CD4-positive, alpha-beta T cell treated with Interleukin-6 at 100 ng/mL for 8 hours (primary cell): Measurements from ENCODE around the gene ARHGAP10.
"Not testable (repeated sequence)": the region's sequence is repeated elsewhere in the genome, so short reads cannot be mapped to it uniquely, and the experiment has no call there.

Experiments
- DNase-seq: peaks from one replicate; pipeline ENCODE4 v3.0.0-alpha.2; 2020; ENCODE audit warnings: mixed read lengths, low spot score

ARHGAP10 gene

GRCh38 chr4:147991543-147992283, 259.8 kb downstream of the ARHGAP10 start:
- DNase-seq, result no peak

DNA sequence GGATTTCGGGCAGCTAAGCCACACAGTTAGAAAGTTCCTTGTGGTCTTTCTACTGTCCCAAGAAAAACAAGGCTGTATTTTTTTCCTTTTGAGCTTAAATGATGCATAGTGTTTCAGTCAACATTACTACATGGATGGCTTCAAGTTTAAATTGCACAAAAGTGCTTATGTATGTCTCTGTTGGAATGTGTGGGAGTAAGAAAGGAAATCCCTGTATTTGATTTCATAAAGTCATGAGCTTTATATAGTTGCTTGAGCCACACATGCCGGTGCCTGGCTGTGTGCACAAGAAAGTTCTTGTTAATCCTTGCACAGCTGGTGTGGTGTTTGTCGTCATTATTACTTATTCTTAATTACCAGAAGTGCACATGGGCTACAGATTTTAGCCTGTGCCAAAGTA, 262.2 kb downstream of the ARHGAP10 start:
- no peak for DNase-seq

- DNase-seq, result no peak
These were observed 262.9 kb downstream of the ARHGAP10 start for GRCh38 chr4:147994491-147995385.

- DNase-seq, result no peak
These were observed 265.0 kb downstream of the ARHGAP10 start for GRCh38 chr4:147996859-147997258.

DNA sequence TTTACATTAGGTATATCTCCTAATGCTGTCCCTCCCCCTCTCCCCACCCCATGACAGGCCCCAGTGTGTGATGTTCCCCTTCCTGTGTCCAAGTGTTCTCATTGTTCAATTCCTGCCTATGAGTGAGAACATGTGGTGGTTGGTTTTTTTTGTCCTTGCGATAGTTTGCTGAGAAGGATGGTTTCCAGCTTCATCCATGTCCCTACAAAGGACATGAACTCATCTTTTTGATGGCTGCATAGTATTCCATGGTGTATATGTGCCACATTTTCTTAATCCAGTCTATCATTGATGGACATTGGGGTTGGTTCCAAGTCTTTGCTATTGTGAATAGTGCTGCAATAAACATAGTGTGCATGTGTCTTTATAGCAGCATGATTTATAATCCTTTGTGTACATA, 268.1 kb downstream of the ARHGAP10 start:
- DNase-seq, result not testable (repeated sequence)

DNA sequence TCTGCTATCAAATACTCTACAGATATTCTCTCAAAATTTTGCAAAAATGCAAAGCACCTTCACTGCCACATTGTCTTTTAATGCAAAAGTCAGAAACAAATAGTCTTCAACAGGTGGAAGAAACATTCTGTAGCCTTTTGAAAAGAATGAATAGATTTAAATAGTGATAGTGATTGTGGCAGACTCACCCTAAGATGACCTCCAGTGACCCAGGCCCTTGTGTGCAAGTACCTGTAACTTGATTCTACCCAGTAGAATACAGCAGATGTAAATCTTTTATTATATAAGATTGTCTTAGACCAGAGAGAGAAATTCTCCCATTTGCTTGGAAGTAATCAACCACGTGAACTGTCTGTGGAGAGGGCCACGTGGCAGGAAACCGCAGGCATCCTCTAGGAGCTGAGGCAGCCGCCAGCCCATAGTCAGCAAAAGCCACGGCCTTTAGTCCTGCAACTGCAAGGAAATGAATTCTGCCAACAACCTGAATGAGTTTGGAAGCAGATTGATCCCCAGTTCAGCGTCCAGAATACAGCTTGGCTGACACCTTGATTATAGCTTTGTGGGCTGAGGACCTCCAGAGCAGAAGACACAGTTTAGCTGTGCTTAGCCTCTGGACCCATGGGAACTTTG, 272.5 kb downstream of the ARHGAP10 start:
- peak; percentile 8 for DNase-seq

GRCh38 chr4:148006001-148006400, 274.1 kb downstream of the ARHGAP10 start:
- DNase-seq, result no peak

- DNase-seq, result no peak
These were observed 275.4 kb downstream of the ARHGAP10 start for GRCh38 chr4:148007314-148007760.

- no peak for DNase-seq
These were observed 275.9 kb downstream of the ARHGAP10 start for GRCh38 chr4:148007792-148008191.

DNA sequence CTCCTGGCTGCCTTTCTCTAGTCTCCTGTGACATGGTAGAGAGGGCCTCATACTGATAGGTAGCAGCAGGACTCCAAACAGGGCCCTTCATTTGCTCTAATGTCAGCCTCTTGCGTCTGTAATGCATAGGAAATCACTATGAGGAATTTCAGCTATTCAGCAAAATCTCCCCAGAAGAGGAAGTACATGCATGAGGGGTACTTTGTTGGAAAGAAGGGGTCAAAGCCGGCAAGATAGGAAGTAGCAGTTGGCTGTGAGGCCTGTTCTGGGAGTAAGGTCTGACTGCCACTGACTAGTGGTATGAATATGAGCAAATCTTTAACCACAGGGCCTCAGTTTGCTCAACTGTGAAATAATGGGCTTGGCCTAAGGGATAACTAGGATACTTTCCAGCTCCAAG, 283.2 kb downstream of the ARHGAP10 start:
- DNase-seq, result no peak

- DNase-seq, result no peak
These were observed 283.6 kb downstream of the ARHGAP10 start for GRCh38 chr4:148015468-148015867.

GRCh38 chr4:148016063-148016637, 284.3 kb downstream of the ARHGAP10 start:
- no peak for DNase-seq

DNA sequence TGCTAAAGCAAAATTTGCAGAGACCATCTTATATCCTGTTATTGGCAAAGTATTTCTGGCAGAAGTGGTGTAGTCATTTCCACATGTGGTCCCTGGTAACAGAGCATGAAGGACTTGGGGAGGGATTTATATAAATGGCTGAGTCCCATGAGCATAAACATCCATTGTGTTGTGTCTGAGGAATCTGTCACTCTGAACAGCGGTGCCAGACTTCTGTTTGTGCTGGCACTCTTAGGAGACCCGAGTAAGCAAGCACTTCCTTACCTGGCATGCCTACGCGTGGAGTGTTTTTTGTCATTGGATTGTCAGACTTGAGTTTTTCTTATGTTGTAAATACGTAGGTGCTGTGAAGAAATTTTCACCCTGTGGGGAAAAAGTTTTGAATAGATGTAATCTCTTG, 285.9 kb downstream of the ARHGAP10 start:
- DNase-seq, result no peak

- no peak for DNase-seq
These were observed 289.8 kb downstream of the ARHGAP10 start for GRCh38 chr4:148021686-148022085.

DNA sequence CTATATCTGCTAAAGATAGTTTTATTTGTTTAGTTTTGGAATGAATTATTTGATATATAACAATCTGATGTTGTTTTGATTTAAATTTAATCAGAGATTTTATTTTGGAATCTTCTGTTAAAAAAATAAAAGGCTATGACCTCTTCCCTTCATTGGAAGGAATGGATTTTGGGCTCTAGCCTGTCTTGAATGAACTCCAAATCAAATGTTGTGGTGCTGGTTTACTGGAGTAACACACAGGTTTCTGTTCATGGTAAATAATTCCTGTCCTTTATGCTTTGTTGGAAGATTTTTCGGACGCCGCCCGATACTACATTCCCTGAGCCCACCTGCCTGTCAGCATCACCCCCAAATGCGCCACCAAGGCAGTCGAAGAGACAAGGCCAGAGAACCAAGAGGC, 291.1 kb downstream of the ARHGAP10 start:
- no peak for DNase-seq

DNA sequence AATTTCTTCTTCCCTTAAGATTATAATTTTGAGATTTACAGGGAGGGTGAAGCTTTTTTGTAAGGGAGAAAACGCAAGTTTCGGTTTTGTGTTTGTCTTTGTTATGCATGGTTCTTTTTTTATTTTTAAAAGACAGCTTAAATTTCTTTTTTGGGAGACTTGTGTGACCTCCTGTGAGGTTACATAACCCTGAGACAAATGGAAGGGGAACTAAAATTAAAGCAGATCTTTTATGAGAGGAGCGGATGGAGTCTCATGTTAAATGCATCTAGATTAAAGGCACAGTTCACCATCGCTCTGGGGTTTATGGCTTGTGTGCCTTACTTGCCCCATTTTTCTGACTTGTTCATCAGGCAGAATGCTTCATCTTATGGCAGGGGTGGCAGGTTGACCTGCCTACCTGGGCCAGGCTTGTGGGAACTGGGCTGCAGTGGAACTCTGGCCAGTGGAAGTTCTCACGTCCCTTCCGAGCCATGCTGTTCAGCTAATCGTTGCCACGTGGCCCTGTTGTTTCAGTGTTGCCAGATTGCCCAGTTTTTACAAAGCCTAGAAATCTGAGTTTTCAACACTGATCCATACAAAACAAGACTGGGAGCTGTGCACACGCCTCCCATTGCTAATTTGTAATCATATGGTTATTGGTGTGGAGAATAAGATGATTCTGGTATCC, 291.8 kb downstream of the ARHGAP10 start:
- DNase-seq, result no peak

- DNase-seq, result no peak
These were observed 294.1 kb downstream of the ARHGAP10 start for GRCh38 chr4:148025981-148026380.

DNA sequence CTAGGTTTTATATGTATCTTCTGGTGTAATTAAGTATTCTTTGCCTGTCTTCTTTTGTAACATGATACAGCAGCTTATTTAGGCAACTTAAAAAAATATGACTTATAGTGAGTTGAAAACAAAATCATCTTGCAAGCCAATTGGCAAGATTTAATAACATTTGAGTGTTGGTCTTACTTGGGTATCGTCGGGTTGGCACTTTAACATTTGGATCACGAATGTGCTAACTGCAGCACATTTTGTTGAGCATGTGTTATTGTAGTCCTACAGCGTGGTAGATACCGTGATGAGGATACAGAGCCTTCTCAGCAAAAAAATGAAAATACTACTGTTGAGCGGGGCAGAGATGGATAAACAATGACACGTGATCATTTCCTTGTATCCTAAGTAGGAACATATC, 295.3 kb downstream of the ARHGAP10 start:
- no peak for DNase-seq

DNA sequence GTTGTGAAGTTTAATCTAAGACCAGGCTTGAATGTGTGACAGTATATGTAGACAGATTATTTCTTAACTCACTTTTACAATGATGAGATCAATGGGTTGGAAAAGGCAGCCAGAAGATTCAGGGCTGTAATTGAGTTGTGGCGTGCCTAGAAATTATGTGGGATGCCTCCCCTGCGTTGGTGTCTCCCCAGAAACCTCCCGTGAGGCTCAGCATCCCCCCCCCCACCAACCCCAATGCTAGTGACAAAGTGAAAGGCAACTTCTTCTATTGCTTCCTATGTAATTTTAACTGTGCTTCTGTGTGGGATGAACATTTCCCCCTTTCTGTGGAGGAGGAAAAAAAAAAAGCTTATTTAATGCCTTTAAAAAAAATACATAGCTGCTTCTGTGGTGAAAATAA, 297.9 kb downstream of the ARHGAP10 start:
- no peak for DNase-seq

DNA sequence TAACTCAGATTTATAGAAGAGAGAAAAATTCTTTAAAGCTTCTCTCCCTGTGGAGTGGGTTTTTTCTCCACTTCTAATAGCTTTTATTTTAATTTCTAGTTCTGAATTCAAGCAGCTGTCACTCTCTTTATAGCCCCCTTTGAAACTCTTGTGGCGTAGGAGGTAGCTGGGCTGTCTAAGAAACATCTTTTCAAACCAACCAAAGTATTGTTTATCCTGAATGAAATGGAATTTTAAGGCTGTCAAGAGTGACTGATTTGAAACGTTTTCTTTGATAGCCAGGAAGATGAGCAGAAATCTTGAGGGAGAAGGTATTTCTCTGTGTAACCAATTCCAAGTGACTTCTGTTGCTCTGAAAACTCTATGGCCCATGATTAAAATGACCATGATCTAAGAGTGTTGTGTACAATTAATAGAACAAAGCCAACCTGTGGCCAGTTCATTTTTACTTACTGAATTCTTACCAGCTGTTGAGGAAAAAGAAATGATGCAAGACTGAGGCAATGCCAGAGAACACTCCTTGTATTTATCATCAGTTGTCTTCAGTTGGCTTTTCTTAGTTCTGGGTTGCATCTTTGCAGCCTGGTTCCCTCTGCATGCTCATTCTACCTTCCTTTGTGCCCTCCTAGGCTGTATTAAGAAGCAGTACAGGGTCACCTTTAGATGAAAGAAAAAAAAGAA, 298.4 kb downstream of the ARHGAP10 start:
- DNase-seq, result no peak

DNA sequence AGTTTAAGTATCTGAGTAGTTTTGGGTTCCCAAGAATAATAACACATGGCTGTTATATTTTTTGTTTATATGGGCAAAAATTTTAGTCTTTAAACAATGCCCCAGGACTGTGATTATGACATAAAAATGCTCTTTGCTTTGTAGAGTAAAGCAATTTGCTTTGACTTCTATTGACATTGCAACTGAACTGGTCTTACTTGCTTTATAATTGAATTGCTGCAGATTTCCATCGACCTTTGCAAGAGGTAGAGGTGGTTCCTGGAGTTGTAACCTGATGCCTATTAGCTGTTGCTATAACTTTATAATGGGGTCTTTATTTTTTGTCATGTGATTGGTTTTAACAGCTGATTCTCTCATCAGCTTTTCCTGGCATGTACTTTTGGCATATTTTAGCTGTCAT, 302.9 kb downstream of the ARHGAP10 start:
- no peak for DNase-seq
